Esophagus mucosa (tissue), 1 donor: Measurements from ENCODE around the gene SPNS2. TPM values are rescaled to one million over a fixed set of nuclear protein-coding genes. Genes with fewer than 3 reads are reported as not detected.

Experiments
- ATAC-seq: fragments of 200-7000 bp; cut with Tn5 transposase; one replicate; pipeline ENCODE4 v1.9.1; 2020
- total RNA-seq: library from RNA; stranded (reverse); gene quantifications from one replicate; pipeline ENCODE4 v1.2.4, GENCODE V29; 2023
- donor health status: DM: yes; HTN: yes; CAD: no.

The SPNS2 gene
- total RNA-seq, 1 donor from 2014 or later = 33.9 TPM

DNA sequence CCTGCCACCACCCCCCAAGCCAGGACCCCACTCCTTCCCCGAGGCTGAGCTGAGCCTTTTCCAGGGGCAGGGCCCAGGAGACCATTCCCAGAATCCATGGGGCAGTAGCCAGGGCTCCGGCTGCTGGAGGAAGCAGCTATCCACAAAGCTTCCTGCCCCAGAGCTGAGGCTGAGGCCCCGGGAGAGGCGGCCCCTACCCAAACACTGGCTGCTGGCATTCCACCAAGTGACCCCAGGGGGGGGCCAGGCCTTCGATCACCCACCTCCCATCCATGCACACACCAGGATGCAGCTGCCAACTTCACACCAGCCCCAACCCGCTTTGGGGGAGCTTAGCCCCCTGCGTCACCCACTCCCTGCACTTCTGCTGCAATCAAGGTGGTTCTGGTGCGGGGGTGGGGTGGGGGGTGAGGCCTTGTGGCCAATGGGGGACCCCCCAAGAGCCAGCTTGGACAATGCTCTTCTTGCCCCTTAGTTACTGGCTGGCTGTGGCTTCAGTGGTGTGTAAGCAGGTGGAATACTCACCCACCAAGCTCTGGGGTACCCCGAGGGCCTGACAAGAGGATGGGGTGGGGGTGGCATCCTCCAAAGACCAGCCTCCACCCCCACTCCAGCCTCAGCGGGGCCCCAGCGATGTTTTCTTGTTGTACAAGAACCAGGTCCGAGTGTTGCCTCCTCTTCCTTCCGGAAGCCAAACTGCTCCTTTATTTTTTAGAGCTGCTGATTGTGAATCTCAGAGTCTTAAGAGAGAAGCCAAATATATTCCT lies 39.7 kb downstream of the SPNS2 start:
- no peak for ATAC-seq

DNA sequence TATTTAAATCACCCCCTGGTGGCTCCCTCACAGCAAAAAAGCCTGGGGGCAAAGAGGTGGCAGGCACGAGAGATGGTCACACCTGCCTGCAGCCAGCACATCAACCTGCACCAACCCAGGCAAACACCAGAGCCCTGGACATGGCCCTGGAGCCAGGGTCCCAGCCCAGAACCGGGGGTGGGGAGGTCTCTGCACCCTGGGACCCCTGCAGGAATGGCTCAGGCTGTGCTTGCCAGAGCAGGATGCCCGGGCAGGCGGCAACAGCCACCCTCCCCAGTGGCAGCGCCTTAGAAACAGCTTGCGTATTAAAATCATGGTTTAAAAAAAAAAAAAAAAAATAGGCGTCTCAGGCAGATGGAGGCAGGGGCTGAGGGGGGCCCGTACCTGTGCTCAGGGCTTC lies 40.3 kb downstream of the SPNS2 start:
- no peak for ATAC-seq

DNA sequence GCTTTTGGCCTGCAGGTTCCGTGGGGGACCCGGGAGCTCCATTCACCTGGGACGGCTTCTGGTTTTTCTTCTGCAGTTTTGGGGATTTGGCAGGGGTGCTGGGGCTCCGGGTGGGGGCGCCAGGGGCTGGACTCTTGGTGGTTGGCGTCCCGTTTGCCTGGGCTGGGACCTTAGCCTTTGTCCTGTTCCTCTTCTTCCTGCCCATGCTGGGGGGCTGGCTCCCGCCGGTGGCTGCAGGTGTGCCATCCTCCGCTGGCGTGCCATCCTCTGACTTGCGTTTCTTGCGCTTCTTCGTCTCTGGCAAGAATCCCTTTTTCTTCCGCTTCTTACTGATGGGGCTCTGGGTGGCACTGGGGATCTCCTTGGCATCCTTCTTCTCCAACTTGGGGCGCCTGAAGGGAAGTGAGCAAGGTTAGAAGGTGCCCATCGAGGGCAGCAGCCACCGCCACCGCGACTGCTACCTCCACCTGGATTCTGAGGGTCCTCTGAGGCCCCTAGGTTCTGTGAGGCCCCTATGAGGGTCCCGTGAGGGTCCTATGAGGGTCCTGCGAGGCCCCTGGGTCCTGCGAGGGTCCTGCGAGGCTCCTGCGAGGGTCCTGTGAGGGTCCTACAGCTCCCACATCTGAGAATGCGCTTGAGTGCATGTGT lies 41.0 kb downstream of the SPNS2 start:
- ATAC-seq = no peak

DNA sequence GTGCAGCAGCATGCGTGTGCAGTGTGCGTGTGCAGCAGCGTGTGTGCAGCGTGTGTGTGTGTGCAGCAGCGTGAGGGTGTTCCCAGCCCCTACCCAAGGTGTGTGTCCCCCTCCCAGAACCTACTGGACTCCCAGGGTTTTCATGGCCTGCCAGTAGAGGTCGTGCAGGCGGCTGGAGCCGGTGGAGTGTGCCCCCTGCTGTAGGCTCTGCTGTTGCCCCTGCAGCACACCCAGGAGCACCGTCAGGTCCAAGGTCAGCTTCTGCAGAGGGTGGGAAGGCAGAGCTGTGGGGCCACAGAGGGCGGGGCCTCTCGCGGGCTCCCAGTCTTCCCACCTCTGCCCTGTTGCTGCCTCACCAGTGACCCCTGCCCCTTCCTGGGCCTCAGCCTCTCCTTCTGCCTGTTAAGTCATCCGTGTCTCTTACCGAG lies 41.6 kb downstream of the SPNS2 start:
- ATAC-seq = no peak

- no peak for ATAC-seq
These were observed 42.1 kb downstream of the SPNS2 start for GRCh38 chr17:4540687-4541327.

- ATAC-seq = no peak
These were observed 42.8 kb downstream of the SPNS2 start for GRCh38 chr17:4541328-4542002.

GRCh38 chr17:4542003-4542725 lies 43.5 kb downstream of the SPNS2 start:
- ATAC-seq = no peak

GRCh38 chr17:4542726-4543191 lies 44.1 kb downstream of the SPNS2 start:
- ATAC-seq = no peak

DNA sequence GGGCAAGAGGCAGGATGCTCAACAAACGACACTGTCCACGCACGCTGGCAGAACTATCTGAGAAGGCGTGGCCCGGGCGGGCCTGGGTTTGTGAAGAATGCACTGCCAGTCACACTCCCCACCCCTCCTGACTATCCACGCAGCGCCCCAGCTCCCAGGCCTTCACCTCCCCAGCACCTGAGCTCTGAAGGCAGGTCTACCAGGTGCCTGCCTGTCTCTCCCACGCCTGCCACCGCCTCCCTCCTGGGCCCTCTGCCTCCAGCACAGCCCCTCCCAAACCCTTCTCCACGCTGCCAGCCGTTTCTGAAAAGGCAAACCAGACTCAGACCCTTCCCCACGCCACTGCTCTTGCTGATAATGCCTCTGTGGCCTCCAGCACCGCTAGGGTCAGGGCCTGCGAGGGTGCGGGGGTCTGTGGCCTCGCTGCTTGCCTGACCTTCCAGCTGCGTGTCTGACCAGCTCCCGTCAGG lies 44.9 kb downstream of the SPNS2 start:
- peak; percentile 27 for ATAC-seq

DNA sequence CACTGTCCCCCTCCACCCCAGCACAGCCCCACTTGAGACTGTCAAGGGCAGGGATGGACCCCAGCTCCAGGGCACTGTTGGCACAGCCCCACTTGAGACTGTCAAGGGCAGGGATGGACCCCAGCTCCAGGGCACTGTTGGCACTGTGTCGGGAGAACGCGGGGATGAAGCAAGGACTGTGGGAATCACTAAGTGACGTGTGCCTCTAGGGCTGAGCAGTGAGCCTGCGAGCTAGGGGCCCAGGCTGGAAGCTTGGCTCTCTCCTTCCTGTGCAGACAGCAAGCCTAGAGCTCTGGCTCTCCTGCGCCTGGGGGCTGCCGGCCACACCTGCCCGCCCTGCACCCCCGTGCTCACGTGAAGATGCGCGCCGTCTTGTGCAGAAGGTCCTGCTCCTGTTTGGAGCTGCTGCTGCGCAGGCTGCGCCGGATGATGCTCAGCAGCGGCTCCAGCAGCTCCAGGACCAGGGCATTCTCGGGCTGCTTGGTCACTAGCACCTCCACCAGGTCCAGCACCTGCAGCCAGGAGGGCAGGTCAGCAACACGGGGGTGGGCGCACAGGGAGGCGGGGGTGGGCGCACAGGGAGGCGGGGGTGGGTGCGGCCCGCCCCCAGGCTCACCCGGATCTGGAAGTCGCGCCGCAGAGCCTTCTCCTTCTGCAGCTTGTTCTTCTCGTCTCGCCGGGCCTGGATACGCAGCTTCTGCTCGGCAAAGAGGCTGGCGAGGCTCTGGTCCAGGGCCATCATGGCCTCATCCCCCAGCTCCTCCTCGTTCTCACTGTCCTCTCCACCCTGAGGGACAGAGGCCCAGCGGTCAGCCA lies 45.7 kb downstream of the SPNS2 start:
- no peak for ATAC-seq

DNA sequence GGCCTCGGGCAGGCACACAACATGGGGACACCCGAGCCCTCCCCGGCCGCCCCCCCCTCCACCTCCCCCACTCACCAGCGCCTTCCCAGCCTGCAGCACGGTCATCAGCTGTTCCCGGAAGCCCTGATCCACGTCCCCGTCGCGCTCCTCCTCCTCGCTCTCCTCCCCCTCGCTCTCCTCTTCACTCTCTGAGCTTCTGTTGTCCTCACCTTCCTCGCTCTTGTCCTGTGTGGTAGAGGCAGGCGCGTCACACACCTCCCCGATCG lies 46.2 kb downstream of the SPNS2 start:
- ATAC-seq = no peak

DNA sequence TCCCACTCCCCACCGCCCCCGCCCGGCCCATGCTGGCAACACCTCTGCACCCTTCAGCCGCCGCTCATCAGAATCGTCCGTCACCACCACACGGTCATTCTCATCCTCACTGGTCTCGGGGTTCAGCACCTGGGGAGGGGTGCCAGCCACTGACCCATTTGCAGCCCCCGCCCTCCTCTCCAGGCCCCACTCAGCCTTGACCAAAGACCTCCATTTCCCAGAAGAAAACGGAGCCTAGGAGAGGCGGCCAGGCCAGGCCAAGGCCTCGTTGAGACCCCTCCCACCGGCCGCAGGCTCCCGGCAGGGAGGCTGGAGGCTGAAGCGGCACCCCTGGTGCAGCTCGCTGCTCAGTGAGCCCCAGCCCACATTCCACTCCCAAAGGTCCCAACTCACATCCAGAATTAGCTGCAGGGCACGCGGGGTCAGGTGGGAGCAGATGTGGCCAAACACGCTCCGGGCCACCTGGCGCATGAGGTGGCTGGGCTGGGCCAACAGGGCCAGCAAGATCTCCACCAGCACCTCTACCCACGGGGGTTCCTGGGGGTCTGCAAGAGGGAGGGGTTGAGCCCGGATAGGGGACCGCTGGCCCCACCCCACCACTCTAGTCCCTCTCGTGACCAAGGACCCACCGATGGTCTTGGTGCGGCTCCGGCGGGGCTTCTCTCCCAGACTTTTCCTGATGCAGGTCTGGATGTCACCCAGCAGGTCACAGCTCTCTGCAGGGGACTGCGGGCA lies 46.7 kb downstream of the SPNS2 start:
- no peak for ATAC-seq

DNA sequence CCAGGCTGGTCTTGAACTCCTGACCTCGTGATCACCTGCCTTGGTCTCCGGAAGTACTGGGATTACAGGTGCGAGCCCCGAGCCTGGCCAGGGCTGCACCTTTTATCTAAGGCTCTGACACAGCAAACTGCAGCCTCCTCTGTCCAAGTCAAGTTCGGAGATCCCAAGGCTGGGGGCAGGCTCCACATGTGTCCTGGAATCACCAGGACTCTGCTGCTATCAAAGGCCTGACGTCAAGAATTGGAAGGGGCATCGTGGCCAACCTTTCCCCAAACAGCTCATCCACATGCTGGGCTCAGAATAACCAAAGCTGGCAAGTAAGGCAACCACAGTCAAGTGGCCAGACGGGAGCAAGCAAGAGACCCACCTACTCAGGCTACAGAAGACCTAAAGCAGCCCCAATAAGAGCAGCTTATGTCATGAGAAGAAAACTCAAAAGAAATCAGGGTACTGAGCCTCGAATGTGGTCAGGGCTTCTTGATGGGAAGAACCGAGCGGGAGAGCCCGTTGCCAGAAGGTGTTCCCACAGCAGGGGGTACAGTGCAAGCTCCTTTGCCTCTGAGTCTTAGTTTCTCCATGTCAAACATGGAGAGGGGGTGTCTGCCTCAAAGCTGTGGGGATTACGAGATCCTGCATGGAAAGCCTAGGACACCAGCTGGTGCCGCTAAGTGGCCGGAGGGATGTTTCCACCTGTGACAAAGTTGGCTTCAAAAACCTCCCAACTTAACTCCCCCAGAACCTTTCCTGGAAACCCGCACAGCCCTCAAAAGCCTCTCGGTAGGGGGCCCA lies 48.6 kb downstream of the SPNS2 start:
- ATAC-seq = no peak

DNA sequence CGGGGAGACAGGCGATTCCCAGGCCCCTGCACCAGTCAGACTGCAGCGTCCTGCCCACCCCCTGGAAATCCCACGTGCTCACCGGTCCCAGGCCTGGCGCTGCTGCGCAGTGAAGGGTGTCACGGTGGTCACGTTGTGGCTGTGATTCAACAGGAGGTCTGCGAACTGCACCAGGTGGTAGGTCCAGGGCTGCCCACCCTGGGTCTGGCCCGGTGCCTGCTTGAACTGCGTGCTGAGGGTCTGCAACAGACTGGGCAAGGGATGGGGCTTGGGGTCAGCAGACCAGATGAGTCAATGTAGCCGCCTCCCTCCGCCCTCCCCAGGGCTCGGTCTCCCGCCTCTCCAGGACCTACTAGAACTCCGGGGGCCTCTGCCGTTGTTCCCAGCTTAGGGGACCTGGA lies 49.4 kb downstream of the SPNS2 start:
- no peak for ATAC-seq

- ATAC-seq = no peak
These were observed 50.2 kb downstream of the SPNS2 start for GRCh38 chr17:4548721-4549531.

GRCh38 chr17:4549781-4550533 lies 51.3 kb downstream of the SPNS2 start:
- ATAC-seq = no peak

GRCh38 chr17:4550534-4551039 lies 51.9 kb downstream of the SPNS2 start:
- ATAC-seq = no peak

- ATAC-seq = no peak
These were observed 52.5 kb downstream of the SPNS2 start for GRCh38 chr17:4551141-4551540.
